Measurements from ENCODE around the gene SLC35E4. TPM values are rescaled to one million over a fixed set of nuclear protein-coding genes. Genes with fewer than 3 reads are reported as not detected.
"Not testable (repeated sequence)": the region's sequence is repeated elsewhere in the genome, so short reads cannot be mapped to it uniquely, and the experiment has no call there.

The SLC35E4 gene
- total RNA-seq, 1 experiment from 2014 or later = 6.9 TPM

GRCh38 chr22:30626413-30626812, 9.2 kb upstream of the SLC35E4 start:
- Histone ChIP-seq H3K27ac (no peak overlapping the region), H3K27me3 (replicated peaks) (no peaks in the 10 kb centered on the region), H3K4me1 (replicated peaks) (no peaks in the 10 kb centered on the region), H3K9me3 (replicated peaks) (no peaks in the 10 kb centered on the region), H3K4me3 (no peak overlapping the region), H3K36me3 (no peaks in the 10 kb centered on the region)
- no peak for DNase-seq (ENCODE audit: low read depth in 1 of 2, low spot score in 2 of 2)

- DNase-seq (ENCODE audit: low read depth in 1 of 2, low spot score in 2 of 2) = no peak
- Histone ChIP-seq H3K27me3 (replicated peaks) (no peaks in the 10 kb centered on the region), H3K9me3 (replicated peaks) (no peaks in the 10 kb centered on the region), H3K27ac (no peak overlapping the region), H3K4me3 (no peak overlapping the region), H3K36me3 (no peaks in the 10 kb centered on the region), H3K4me1 (replicated peaks) (no peaks in the 10 kb centered on the region)
Observed at GRCh38 chr22:30627471-30627870, 8.1 kb upstream of the SLC35E4 start.

DNA sequence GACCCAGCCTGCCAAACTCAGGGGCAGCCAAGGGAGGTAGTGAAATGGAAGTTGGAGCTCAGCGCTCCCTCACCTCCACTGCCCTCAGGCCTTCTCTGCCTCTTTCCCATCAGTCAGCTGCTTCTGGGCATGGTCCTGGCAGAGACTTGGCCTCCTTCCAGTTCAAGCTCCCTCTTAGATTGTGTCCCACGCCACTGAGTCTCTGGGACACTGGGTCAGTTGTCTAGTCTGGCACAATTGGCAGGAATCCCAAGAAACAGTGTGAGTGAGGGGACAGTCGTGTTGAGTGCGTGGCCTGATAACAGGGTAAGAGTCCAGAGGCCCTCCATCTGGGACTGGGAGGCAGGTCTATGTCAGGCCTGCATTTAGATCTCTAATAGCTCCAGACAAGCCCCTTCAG, 7.1 kb upstream of the SLC35E4 start:
- Histone ChIP-seq H3K36me3 (no peaks in the 10 kb centered on the region), H3K27me3 (replicated peaks) (no peaks in the 10 kb centered on the region), H3K9me3 (replicated peaks) (no peaks in the 10 kb centered on the region), H3K27ac (no peak overlapping the region), H3K4me3 (no peak overlapping the region), H3K4me1 (replicated peaks) (no peaks in the 10 kb centered on the region)
- DNase-seq (ENCODE audit: low read depth in 1 of 2, low spot score in 2 of 2) = no peak

DNA sequence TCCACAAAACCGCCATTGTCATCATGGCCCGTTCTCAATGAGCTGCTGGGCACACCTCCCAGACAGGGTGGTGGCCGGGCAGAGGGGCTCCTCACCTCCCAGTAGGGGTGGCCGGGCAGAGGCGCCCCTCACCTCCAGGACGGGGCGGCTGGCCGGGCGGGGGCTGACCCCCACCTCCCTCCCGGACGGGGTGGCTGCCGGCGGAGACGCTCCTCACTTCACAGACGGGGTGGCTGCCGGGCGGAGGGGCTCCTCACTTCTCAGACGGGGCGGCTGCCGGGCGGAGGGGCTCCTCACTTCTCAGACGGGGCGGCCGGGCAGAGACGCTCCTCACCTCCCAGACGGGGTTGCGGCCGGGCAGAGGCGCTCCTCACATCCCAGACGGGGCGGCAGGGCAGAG, 4.1 kb upstream of the SLC35E4 start:
- not testable (repeated sequence) for DNase-seq (ENCODE audit: low read depth in 1 of 2, low spot score in 2 of 2); H3K27me3 ChIP-seq (replicated peaks); H3K36me3 ChIP-seq; H3K9me3 ChIP-seq (replicated peaks); H3K4me3 ChIP-seq; H3K27ac ChIP-seq
- peaks cover 21% of the 10 kb centered on the region for H3K4me1 ChIP-seq (replicated peaks)

- Histone ChIP-seq H3K4me1 (replicated peaks) (peaks cover 27% of the 10 kb centered on the region), H3K4me3 (peak overlapping the region; percentile 57), H3K27me3 (replicated peaks) (no peaks in the 10 kb centered on the region), H3K36me3 (peaks cover 3% of the 10 kb centered on the region; the same call in 1 of the 2 replicates), H3K27ac (no peak overlapping the region), H3K9me3 (replicated peaks) (no peaks in the 10 kb centered on the region)
- DNase-seq (ENCODE audit: low read depth in 1 of 2, low spot score in 2 of 2) = peak; percentile 68 to 83
Observed at GRCh38 chr22:30634471-30635233, 929 bp upstream of the SLC35E4 start.

DNA sequence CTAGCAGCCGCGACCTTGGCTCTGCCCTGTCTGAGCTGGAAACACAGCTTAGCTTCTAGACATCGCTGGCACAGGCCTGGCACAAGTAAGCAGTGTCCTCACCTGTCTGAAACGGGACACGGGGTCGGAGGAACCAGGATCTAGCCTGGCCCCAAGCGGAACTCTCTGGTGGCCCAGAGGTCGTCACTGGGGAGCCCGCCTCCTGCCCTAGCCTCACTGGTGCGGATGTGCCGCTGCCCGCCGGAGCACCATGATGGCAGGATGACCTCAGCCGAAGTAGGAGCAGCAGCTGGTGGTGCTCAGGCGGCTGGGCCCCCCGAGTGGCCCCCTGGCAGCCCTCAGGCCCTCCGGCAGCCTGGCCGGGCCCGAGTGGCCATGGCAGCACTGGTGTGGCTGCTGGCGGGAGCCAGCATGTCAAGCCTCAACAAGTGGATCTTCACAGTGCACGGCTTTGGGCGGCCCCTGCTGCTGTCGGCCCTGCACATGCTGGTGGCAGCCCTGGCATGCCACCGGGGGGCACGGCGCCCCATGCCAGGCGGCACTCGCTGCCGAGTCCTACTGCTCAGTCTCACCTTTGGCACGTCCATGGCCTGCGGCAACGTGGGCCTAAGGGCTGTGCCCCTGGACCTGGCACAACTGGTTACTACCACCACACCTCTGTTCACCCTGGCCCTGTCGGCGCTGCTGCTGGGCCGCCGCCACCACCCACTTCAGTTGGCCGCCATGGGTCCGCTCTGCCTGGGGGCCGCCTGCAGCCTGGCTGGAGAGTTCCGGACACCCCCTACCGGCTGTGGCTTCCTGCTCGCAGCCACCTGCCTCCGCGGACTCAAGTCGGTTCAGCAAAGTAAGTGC, 871 bp downstream of the SLC35E4 start:
- no peak for DNase-seq (ENCODE audit: low read depth in 1 of 2, low spot score in 2 of 2)
- Histone ChIP-seq H3K27me3 (replicated peaks) (no peaks in the 10 kb centered on the region), H3K9me3 (replicated peaks) (no peaks in the 10 kb centered on the region), H3K4me3 (peak overlapping the region; percentile 57), H3K4me1 (replicated peaks) (peaks cover 27% of the 10 kb centered on the region), H3K36me3 (peaks cover 3% of the 10 kb centered on the region; the same call in 1 of the 2 replicates), H3K27ac (peak overlapping the region; percentile 44)

GRCh38 chr22:30637701-30638114, 2.1 kb downstream of the SLC35E4 start:
- no peaks in the 10 kb centered on the region for H3K9me3 ChIP-seq (replicated peaks)
- DNase-seq (ENCODE audit: low read depth in 1 of 2, low spot score in 2 of 2) = no peak
- no peak overlapping the region for H3K4me3 ChIP-seq
- H3K4me1 ChIP-seq (replicated peaks) = peaks cover 27% of the 10 kb centered on the region
- H3K27me3 ChIP-seq (replicated peaks) = no peaks in the 10 kb centered on the region
- no peak overlapping the region for H3K27ac ChIP-seq
- peaks cover 3% of the 10 kb centered on the region; the same call in 1 of the 2 replicates for H3K36me3 ChIP-seq

DNA sequence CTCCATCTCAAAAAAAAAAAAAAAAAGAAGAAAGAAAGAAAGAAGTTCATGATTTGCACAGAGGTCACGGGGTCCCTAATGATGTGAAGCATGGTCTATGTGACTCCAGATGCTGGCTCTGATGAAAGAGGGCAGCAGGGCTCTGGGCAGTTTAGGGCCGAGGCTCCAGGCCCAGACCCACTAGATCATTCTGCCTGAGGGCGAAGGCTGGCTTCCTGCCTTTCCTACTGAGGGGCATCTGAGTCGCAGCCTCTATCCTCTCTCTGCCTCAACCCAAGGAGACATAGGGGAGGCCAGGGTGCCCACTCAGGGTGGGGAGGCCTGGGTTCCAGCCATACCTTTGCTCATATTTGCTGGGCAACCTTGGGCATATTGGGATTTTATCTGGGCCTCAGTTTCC, 4.8 kb downstream of the SLC35E4 start:
- DNase-seq (ENCODE audit: low read depth in 1 of 2, low spot score in 2 of 2) = no peak
- Histone ChIP-seq H3K27me3 (replicated peaks) (no peaks in the 10 kb centered on the region), H3K27ac (no peak overlapping the region), H3K9me3 (replicated peaks) (no peaks in the 10 kb centered on the region), H3K4me3 (no peak overlapping the region), H3K4me1 (replicated peaks) (peaks cover 16% of the 10 kb centered on the region), H3K36me3 (peaks cover 3% of the 10 kb centered on the region; the same call in 1 of the 2 replicates)

DNA sequence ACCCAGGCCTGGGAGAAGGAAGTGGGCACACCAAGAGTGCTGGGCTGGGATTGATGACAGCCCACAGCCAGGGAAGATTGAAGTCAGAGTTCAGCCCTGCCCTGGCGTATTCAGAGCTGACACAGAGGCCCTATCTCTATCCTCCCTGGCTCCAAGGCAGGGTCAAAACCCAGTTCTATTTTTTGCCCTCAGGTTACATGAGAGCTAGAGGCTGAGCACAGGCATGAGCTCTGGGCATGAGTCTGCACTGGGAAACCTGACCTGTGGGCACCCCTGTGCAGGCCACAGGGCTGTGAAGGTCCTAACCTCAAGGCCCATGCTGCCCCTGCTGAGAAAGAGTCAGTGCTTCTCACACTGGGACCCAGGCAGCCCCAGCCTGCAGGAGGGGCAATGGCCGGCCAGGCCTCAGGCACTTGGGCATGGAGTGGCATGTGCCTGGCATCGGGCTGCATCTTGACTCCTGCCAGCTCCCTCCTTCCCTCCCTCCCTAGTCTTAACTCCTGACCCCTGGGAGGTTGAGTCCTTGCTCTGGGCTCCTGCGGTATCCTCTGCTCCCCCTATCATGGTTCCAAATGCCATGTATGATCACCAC, 5.4 kb downstream of the SLC35E4 start:
- no peaks in the 10 kb centered on the region for H3K9me3 ChIP-seq (replicated peaks)
- no peak for DNase-seq (ENCODE audit: low read depth in 1 of 2, low spot score in 2 of 2)
- no peak overlapping the region for H3K4me3 ChIP-seq
- peaks cover 11% of the 10 kb centered on the region for H3K4me1 ChIP-seq (replicated peaks)
- H3K27me3 ChIP-seq (replicated peaks) = no peaks in the 10 kb centered on the region
- no peak overlapping the region for H3K27ac ChIP-seq
- H3K36me3 ChIP-seq = no peaks in the 10 kb centered on the region; the same call in 1 of the 2 replicates

- DNase-seq (ENCODE audit: low read depth in 1 of 2, low spot score in 2 of 2) = no peak
- H3K4me1 ChIP-seq (replicated peaks) = no peaks in the 10 kb centered on the region; the same call in 1 of the 2 replicates
- H3K36me3 ChIP-seq = no peaks in the 10 kb centered on the region
- H3K9me3 ChIP-seq (replicated peaks) = no peaks in the 10 kb centered on the region
- no peaks in the 10 kb centered on the region for H3K27me3 ChIP-seq (replicated peaks)
- H3K27ac ChIP-seq = no peak overlapping the region
- no peak overlapping the region for H3K4me3 ChIP-seq
Observed at GRCh38 chr22:30643055-30643875, 7.7 kb downstream of the SLC35E4 start.

DNA sequence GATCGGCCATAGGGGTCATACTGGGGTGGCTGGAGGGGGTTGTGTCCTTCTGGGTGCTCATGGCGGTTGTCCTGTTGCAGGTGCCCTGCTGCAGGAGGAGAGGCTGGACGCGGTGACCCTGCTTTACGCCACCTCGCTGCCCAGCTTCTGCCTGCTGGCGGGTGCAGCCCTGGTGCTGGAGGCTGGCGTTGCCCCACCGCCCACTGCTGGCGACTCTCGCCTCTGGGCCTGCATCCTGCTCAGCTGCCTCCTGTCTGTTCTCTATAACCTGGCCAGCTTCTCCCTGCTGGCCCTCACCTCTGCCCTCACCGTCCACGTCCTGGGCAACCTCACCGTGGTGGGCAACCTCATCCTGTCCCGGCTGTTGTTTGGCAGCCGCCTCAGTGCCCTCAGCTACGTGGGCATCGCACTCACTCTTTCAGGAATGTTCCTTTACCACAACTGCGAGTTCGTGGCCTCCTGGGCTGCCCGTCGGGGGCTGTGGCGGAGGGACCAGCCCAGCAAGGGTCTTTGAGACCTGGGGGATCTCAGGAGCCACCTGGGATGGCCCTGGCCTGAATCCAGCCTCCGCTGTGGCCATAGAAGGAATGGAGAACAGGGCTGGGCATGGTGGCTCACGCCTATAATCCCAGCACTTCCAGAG, 11.1 kb downstream of the SLC35E4 start:
- no peaks in the 10 kb centered on the region for H3K9me3 ChIP-seq (replicated peaks)
- DNase-seq (ENCODE audit: low read depth in 1 of 2, low spot score in 2 of 2) = no peak
- peaks cover 3% of the 10 kb centered on the region for H3K4me1 ChIP-seq (replicated peaks)
- no peak overlapping the region for H3K27ac ChIP-seq
- no peak overlapping the region for H3K4me3 ChIP-seq
- H3K36me3 ChIP-seq = no peaks in the 10 kb centered on the region
- no peaks in the 10 kb centered on the region for H3K27me3 ChIP-seq (replicated peaks)

DNA sequence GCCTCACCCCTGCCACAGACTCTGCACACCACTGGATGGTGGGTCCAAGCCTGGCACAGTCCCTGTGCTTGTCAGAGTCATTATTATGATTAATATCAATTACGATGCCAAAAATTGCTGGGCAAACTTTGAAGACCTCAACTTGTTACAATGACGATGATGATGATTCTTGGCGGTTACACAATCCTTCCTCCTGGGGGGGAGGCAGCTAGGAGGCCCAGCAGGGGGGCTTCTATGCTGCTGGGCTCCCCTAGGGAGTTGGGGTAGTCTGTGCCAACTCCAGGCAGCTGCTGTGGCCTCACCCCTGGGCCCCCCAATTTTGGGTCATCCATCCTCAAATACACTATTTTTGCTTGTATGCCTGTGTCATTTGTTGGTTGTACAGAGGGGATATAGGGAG, 12.0 kb downstream of the SLC35E4 start:
- no peak overlapping the region for H3K4me3 ChIP-seq
- H3K9me3 ChIP-seq (replicated peaks) = no peaks in the 10 kb centered on the region
- DNase-seq (ENCODE audit: low read depth in 1 of 2, low spot score in 2 of 2) = no peak
- no peak overlapping the region for H3K27ac ChIP-seq
- H3K36me3 ChIP-seq = no peaks in the 10 kb centered on the region
- peaks cover 3% of the 10 kb centered on the region for H3K4me1 ChIP-seq (replicated peaks)
- H3K27me3 ChIP-seq (replicated peaks) = no peaks in the 10 kb centered on the region

- Histone ChIP-seq H3K4me3 (no peak overlapping the region), H3K4me1 (replicated peaks) (peaks cover 3% of the 10 kb centered on the region), H3K36me3 (no peaks in the 10 kb centered on the region), H3K27ac (no peak overlapping the region), H3K27me3 (replicated peaks) (no peaks in the 10 kb centered on the region), H3K9me3 (replicated peaks) (no peaks in the 10 kb centered on the region)
- DNase-seq (ENCODE audit: low read depth in 1 of 2, low spot score in 2 of 2) = no peak
Observed at GRCh38 chr22:30648825-30649224, 13.2 kb downstream of the SLC35E4 start.
